GM18502 (cell line): Measurements from ENCODE around the gene HOXB7.

ENCODE experiments used
- ATAC-seq: cut with Tn5 transposase; IDR thresholded peaks from one replicate; pipeline ENCODE4 v1.9.1; 2021; ENCODE audit warnings: mild to moderate bottlenecking; ENCODE audit not compliant: unreplicated experiment, poor library complexity

The HOXB7 gene

GRCh38 chr17:48586355-48587258 lies 24.2 kb downstream of the HOXB7 start:
- ATAC-seq, result no peak

- ATAC-seq, result no peak
These were observed 26.5 kb downstream of the HOXB7 start for GRCh38 chr17:48584223-48584741.

- ATAC-seq, result no peak
These were observed 27.1 kb downstream of the HOXB7 start for GRCh38 chr17:48583708-48584222.

GRCh38 chr17:48582750-48583069 lies 28.1 kb downstream of the HOXB7 start:
- ATAC-seq, result no peak

GRCh38 chr17:48579760-48580554 lies 30.9 kb downstream of the HOXB7 start:
- no peak for ATAC-seq

- no peak for ATAC-seq
These were observed 31.4 kb downstream of the HOXB7 start for GRCh38 chr17:48579471-48579759.

GRCh38 chr17:48578616-48579470 lies 32.0 kb downstream of the HOXB7 start:
- ATAC-seq, result peak; percentile 36

GRCh38 chr17:48577946-48578615 lies 32.7 kb downstream of the HOXB7 start, which contains the start of gene HOXB4:
Gene HOXB4, minus strand, starts transcription at chr17:48578350. Its CDS starts 31 bp downstream, at chr17:48578319.
- peak; percentile 65 for ATAC-seq

GRCh38 chr17:48577330-48577945 lies 33.4 kb downstream of the HOXB7 start:
- no peak for ATAC-seq

GRCh38 chr17:48576479-48577309 lies 34.1 kb downstream of the HOXB7 start:
- no peak for ATAC-seq

- ATAC-seq, result no peak
These were observed 34.9 kb downstream of the HOXB7 start for GRCh38 chr17:48575673-48576478.

- ATAC-seq, result no peak
These were observed 35.7 kb downstream of the HOXB7 start for GRCh38 chr17:48575066-48575582.

- no peak for ATAC-seq
These were observed 36.2 kb downstream of the HOXB7 start for GRCh38 chr17:48574505-48575065.

GRCh38 chr17:48571826-48572417 lies 38.9 kb downstream of the HOXB7 start:
- ATAC-seq, result no peak

- ATAC-seq, result no peak
These were observed 39.6 kb downstream of the HOXB7 start for GRCh38 chr17:48571024-48571818.
